Glutamatergic neuron (in vitro differentiated cells): Measurements from ENCODE around the gene RGR. TPM values are rescaled to one million over a fixed set of nuclear protein-coding genes. Genes with fewer than 3 reads are reported as not detected.

Source experiments
- DNase-seq: peaks from one replicate; pipeline ENCODE4 v3.0.0; 2022
- H3K27ac Mint-ChIP-seq: one replicate; pipeline ENCODE4 v1.8.0; 2020; ENCODE audit warnings: mild to moderate bottlenecking, mixed read lengths, inconsistent platforms; ENCODE audit not compliant: unreplicated experiment
- H3K27me3 Mint-ChIP-seq: one replicate; pipeline ENCODE4 v1.8.0; 2020; ENCODE audit warnings: mild to moderate bottlenecking, moderate library complexity, mixed read lengths, inconsistent platforms; ENCODE audit not compliant: unreplicated experiment
- H3K36me3 Mint-ChIP-seq: one replicate; pipeline ENCODE4 v1.8.0; 2020; ENCODE audit warnings: mild to moderate bottlenecking, mixed read lengths, inconsistent platforms; ENCODE audit not compliant: unreplicated experiment
- H3K4me1 Mint-ChIP-seq: one replicate; pipeline ENCODE4 v1.8.0; 2020; ENCODE audit warnings: mild to moderate bottlenecking, low read depth, mixed read lengths, inconsistent platforms; ENCODE audit not compliant: unreplicated experiment
- H3K4me3 Mint-ChIP-seq: one replicate; pipeline ENCODE4 v1.8.0; 2020; ENCODE audit warnings: mild to moderate bottlenecking, mixed read lengths, inconsistent platforms; ENCODE audit not compliant: unreplicated experiment
- H3K9me3 Mint-ChIP-seq: one replicate; pipeline ENCODE4 v1.8.0; 2020; ENCODE audit warnings: mild to moderate bottlenecking, moderate library complexity, mixed read lengths, inconsistent platforms; ENCODE audit not compliant: unreplicated experiment
- total RNA-seq: library from RNA; stranded (reverse); fragmentation: NEBNext Ultra II Directional; extraction: Animal tissue kit (Norgen Biotek cat#: 25700); gene quantifications from one replicate; pipeline ENCODE4 v1.2.1, GENCODE V29; 2021; ENCODE audit not compliant: unreplicated experiment
- TF ChIP-seq, protein P1 (sequence below): fragments of 200-600 bp; sonication (generic); IDR thresholded peaks from one replicate; pipeline ENCODE4 v1.5.0; 2021; ENCODE audit not compliant: partially characterized antibody, unreplicated experiment

Gene RGR
- total RNA-seq, 1 donor from 2014 or later, result not detected

DNA sequence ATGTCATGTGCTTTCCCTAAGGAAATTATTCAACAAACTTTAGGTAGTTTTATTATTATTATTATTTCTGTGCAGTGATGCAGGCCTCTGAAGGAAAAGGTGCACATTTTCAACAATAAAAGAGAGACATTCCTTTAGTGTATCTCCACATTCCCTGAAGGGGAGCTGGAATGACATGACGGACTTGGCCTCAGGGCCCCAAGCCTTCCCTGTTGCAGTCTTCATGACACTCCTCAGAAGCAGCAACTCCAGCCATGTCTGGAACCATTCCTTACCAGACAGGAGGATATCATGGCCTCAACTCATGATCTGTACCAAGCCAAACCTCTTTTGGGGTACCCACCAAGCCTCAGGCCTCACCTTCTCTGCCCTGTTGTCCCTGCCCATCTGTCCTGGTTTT is 48.3 kb downstream of the RGR start:
- Mint-ChIP-seq H3K27me3 (no peaks in the 10 kb centered on the region), H3K4me1 (no peaks in the 10 kb centered on the region), H3K27ac (no peak overlapping the region), H3K36me3 (no peaks in the 10 kb centered on the region), H3K4me3 (no peak overlapping the region), H3K9me3 (no peaks in the 10 kb centered on the region)
- DNase-seq, result no peak
- TF ChIP-seq, protein P1, sequence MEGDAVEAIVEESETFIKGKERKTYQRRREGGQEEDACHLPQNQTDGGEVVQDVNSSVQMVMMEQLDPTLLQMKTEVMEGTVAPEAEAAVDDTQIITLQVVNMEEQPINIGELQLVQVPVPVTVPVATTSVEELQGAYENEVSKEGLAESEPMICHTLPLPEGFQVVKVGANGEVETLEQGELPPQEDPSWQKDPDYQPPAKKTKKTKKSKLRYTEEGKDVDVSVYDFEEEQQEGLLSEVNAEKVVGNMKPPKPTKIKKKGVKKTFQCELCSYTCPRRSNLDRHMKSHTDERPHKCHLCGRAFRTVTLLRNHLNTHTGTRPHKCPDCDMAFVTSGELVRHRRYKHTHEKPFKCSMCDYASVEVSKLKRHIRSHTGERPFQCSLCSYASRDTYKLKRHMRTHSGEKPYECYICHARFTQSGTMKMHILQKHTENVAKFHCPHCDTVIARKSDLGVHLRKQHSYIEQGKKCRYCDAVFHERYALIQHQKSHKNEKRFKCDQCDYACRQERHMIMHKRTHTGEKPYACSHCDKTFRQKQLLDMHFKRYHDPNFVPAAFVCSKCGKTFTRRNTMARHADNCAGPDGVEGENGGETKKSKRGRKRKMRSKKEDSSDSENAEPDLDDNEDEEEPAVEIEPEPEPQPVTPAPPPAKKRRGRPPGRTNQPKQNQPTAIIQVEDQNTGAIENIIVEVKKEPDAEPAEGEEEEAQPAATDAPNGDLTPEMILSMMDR, result no peak

- Mint-ChIP-seq H3K4me1 (no peaks in the 10 kb centered on the region), H3K27ac (no peak overlapping the region), H3K4me3 (no peak overlapping the region), H3K9me3 (no peaks in the 10 kb centered on the region), H3K36me3 (no peaks in the 10 kb centered on the region), H3K27me3 (no peaks in the 10 kb centered on the region)
- no peak for DNase-seq
- TF ChIP-seq, protein P1, result no peak
Observed at GRCh38 chr10:84293574-84294016, 48.7 kb downstream of the RGR start.

DNA sequence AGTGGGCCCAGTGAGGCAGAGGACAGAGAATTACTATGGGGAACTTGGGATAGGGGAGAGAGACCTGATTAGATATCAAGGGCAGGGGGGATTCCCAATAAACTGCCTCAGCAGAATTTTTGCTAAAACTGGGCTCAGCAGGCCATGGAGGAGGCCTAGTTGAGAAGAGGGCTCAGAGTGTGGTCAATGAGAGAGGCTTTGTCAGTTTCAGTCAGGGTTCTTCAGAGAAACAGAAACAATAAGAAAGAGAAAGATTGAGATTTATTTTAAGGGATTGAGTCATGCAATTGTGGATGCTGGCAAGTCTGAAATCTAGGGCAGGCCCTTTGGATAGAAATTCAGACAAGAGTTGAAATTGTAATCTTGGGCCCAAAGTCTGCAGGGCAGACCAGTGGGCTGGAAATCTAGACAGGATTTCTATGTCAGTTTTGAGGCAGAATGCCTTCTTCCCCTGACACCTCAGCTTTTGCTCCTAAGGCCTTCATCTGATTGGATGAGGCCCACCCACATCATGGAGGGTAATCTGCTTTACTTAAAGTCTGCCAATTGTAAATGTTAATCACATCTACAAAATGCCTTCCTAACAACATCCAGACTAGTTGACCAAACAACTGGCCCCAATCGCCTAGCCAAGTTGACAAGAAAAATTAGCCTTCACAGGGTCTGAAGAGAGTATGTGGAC is 50.1 kb downstream of the RGR start:
- TF ChIP-seq, protein P1, result no peak
- Mint-ChIP-seq H3K36me3 (no peaks in the 10 kb centered on the region), H3K27me3 (no peaks in the 10 kb centered on the region), H3K9me3 (no peaks in the 10 kb centered on the region), H3K27ac (no peak overlapping the region), H3K4me3 (no peak overlapping the region), H3K4me1 (peaks cover 2% of the 10 kb centered on the region)
- DNase-seq, result no peak

GRCh38 chr10:84296091-84296981 is 51.5 kb downstream of the RGR start:
- no peak for DNase-seq
- no peak overlapping the region for H3K27ac Mint-ChIP-seq
- H3K27me3 Mint-ChIP-seq, result no peaks in the 10 kb centered on the region
- TF ChIP-seq, protein P1, result no peak
- H3K36me3 Mint-ChIP-seq, result no peaks in the 10 kb centered on the region
- no peaks in the 10 kb centered on the region for H3K9me3 Mint-ChIP-seq
- H3K4me1 Mint-ChIP-seq, result peaks cover 2% of the 10 kb centered on the region
- no peak overlapping the region for H3K4me3 Mint-ChIP-seq

DNA sequence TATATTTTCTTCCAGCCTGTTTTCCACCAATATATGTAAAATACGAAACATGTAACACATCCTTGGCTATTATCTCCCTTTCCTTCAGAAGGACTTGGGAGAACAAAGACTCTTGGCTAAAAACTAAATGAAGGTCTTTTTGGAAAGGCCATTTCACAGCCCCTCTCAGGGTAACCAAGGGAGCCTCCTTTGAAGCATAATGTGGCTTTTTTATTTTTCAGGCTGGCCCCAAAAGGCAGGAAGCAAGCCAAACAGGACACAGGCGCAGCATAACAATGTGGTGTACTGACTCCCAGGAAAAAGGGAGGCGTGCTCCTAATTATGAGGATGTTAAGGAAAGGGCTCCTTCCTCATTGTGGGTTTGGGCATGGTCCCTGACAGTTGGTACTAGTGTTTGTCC is 53.2 kb downstream of the RGR start:
- Mint-ChIP-seq H3K27ac (no peak overlapping the region), H3K4me3 (no peak overlapping the region), H3K4me1 (peaks cover 2% of the 10 kb centered on the region), H3K36me3 (no peaks in the 10 kb centered on the region), H3K9me3 (no peaks in the 10 kb centered on the region), H3K27me3 (no peaks in the 10 kb centered on the region)
- TF ChIP-seq, protein P1, result no peak
- no peak for DNase-seq
